Neuron (in vitro differentiated cells): Measurements from ENCODE around the gene ARHGAP4.

ENCODE experiments used
- H2AFZ ChIP-seq: one replicate; pipeline ENCODE4 v1.6.1; 2013; ENCODE audit warnings: low read depth, mild to moderate bottlenecking, inconsistent platforms, low read length, moderate library complexity
- H3K27me3 ChIP-seq: one replicate; pipeline ENCODE4 v1.6.1; 2013; ENCODE audit warnings: low read length; ENCODE audit not compliant: insufficient read depth
- H3K36me3 ChIP-seq: one replicate; pipeline ENCODE4 v1.6.1; 2013; ENCODE audit warnings: low read length; ENCODE audit not compliant: insufficient read depth
- H3K4me1 ChIP-seq: one replicate; pipeline ENCODE4 v1.6.1; 2013; ENCODE audit warnings: low read length; ENCODE audit not compliant: insufficient read depth
- H3K4me3 ChIP-seq: 2 replicates; pipeline ENCODE4 v1.5.1; 2013; ENCODE audit warnings: mild to moderate bottlenecking, low read length, moderate library complexity
- H3K9me3 ChIP-seq: one replicate; pipeline ENCODE4 v1.6.1; 2013; ENCODE audit warnings: low read length

ARHGAP4 gene

DNA sequence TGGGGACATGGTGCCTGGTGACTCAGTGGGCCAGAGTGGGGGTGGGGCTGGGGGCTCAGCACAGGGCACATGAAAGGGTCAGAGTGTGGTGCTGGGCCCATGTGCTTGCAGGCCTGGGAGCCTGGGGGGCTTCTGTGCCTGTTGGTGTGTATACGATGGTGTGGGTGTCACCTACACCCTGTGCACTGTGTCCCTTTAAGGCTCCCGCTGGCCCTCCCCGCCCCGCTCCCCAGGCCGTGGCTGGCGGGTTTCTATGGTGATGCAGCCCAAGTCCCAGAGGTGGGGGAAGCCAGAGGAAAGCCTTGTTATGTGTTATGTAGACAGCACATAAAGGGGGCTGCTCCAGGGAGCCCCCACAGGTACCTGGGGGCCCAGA lies 45.6 kb downstream of the ARHGAP4 start:
- H3K9me3 ChIP-seq = no peaks in the 10 kb centered on the region
- no peak overlapping the region for H2AFZ ChIP-seq
- no peak overlapping the region for H3K4me3 ChIP-seq
- H3K27me3 ChIP-seq = peaks cover 5% of the 10 kb centered on the region
- no peaks in the 10 kb centered on the region for H3K36me3 ChIP-seq
- H3K4me1 ChIP-seq = peaks cover 74% of the 10 kb centered on the region

DNA sequence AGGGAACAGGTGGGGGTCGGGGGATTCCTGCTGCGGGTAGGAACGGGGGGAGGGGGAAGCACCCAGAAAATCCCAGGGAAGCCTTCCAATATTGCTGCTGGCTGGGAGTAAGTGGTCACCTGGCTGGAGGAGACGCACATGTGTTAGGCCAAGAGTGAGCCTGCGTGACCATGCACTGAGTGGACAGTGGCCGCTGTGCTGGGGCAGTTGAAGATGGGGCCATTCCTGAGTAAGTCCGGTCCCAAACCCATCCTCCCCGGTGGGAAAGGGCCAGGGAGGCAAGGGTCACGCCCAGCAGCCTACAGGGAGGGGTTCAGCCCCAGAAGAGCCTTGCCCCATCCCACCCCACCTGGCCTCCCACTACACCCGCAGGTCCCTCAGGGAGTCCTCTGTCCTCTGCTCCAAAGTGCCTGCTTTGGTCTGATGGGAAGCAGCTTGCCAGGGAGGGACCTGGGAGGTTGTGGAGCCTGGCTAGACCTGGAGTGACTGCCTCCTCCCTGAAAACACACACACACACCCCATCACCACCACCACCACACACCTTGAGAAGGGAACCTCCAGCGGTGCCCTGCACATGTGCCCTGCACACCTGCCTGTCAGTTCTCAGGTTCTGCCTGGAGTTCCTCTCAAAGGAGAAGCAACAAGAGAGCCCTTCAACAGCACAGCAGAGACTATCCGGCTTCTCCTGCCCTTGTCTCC lies 46.2 kb downstream of the ARHGAP4 start:
- Histone ChIP-seq H3K4me3 (peak overlapping the region; percentile 8), H3K4me1 (peaks cover 70% of the 10 kb centered on the region), H3K27me3 (peaks cover 2% of the 10 kb centered on the region), H2AFZ (no peak overlapping the region), H3K9me3 (no peaks in the 10 kb centered on the region), H3K36me3 (no peaks in the 10 kb centered on the region)

DNA sequence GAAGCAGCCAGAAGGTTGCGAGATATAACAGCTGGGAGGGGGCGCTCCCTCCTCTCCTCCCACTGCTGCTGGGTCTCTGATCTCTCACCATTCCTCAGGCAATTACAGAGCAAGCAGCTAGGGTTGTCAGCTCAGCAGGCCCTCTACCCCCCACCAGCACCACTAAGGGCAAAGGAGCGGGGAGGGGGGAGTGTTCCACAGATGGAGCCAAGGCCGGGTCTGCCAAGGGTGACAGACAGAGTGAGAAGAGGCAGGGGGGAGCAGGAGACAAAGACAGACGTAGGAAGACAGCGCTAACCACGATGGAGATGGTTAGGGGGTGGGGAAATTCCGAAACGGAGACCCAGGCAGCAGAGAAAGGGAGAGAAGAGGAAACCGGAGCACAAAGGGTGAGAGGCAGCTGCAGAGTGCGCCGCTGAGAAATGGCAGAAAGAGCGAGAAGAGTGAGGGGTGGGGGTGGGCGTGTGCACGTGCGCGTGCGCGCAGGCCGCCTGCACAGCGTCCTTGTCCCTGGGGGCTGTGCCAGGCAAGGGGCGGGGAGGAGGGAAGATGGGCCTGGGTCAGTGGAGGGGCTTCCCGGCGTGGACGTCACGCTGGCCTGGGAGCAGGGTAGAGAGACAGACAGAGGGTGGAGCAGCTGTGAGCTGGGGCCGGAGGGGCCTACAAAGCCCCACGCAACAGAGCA lies 47.0 kb downstream of the ARHGAP4 start:
- H3K9me3 ChIP-seq = no peaks in the 10 kb centered on the region
- peaks cover 70% of the 10 kb centered on the region for H3K4me1 ChIP-seq
- no peak overlapping the region for H2AFZ ChIP-seq
- no peaks in the 10 kb centered on the region for H3K36me3 ChIP-seq
- H3K27me3 ChIP-seq = peaks cover 2% of the 10 kb centered on the region
- peak overlapping the region; percentile 8 for H3K4me3 ChIP-seq

DNA sequence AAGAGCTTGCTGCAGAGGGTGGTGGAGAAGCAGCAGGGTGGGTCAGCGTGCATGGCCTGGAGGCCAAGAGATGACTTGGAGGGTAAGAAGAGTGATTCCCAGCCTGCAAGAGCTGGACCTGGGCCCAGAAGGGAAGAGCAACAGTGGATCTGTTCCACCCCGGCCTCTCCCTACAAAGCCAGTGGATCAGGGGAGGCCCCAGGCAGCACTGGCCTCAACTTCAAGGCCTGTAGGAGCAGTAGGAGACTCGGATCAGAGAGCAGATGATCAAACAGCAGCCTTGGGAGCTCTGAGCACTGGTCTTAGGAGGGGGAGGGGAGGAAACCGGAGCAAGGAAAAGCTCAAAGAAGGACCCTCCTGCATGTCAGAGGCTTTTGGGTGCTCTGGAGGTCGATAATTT lies 47.7 kb downstream of the ARHGAP4 start:
- H3K4me1 ChIP-seq = peaks cover 70% of the 10 kb centered on the region
- H3K4me3 ChIP-seq = no peak overlapping the region
- peaks cover 3% of the 10 kb centered on the region for H3K27me3 ChIP-seq
- H3K36me3 ChIP-seq = no peaks in the 10 kb centered on the region
- H2AFZ ChIP-seq = no peak overlapping the region
- H3K9me3 ChIP-seq = no peaks in the 10 kb centered on the region

DNA sequence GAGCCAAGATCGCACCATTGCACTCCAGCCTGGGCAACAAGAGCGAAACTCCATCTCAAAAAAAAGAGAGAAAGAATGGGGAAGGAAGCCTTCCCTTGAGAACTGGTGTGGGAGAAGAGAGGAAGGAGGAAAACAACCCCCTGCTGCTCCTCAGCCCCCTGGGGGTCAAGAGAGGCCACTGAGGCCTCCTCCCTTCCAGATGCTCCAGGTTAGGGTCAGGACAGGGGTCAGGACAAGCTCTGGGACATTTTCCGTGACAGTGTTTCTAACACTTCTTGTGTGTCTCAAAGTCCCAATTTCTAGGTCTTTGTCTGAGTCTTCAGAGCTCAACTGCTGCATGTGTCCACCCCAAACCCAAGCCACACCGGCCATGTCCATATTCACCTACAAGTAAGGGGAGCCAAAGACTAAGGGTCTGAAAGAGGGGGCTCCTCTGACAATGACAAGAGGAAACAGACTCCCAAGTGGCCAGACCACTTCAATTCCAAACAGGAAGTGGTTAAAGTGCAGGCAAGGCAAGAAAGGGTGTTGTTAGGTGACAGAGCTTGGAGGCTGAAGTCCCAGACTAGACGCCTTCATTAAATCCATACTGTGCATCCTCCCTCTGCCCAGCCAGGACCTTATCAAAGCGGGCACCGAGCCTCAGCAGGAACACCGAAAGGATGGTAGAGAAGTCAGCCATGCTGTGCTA lies 48.3 kb downstream of the ARHGAP4 start:
- H2AFZ ChIP-seq = no peak overlapping the region
- H3K4me1 ChIP-seq = peaks cover 70% of the 10 kb centered on the region
- no peak overlapping the region for H3K4me3 ChIP-seq
- no peaks in the 10 kb centered on the region for H3K36me3 ChIP-seq
- peaks cover 3% of the 10 kb centered on the region for H3K27me3 ChIP-seq
- H3K9me3 ChIP-seq = no peaks in the 10 kb centered on the region

GRCh38 chrX:153876112-153876491 lies 50.0 kb downstream of the ARHGAP4 start:
- H3K4me1 ChIP-seq = peaks cover 68% of the 10 kb centered on the region

DNA sequence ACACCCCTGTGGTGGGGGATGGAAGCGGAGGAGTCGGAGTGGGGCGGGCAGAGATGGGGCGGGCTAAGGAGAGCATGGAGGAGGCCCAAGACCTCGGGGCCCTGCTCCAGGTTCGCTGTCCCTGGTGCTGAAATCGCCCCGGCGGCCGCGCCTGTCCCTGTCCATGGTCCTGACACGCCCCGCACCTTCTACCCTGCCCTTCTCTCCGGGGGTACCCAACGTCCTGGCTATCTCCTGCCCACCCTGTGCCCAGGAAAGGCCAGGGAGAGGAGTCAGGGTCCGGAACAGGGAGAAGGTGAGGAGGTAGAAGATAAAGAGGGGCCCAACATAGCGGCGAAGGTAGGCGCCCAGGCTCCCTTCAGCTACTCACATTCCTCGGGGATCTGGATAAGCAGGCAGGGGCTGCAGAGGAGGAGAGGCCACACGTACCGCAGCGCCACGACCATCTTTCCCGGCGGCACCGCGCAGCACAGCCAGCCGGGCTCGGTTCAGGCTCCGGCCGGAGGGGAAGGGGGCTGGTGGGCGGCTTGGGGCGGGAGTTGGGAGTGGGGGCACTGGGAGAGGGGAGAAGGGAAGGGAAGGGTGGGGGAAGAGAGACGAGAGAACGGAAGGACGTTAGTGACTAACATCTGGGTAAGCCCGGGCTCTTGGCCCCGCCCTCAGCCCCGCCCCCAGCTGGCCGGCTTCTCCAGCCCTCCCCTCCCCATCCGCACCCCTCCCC lies 50.5 kb downstream of the ARHGAP4 start:
- Histone ChIP-seq H3K4me3 (peak overlapping the region; percentile 27), H3K36me3 (no peaks in the 10 kb centered on the region), H3K9me3 (no peaks in the 10 kb centered on the region), H2AFZ (no peak overlapping the region), H3K27me3 (peaks cover 6% of the 10 kb centered on the region), H3K4me1 (peaks cover 66% of the 10 kb centered on the region)

More at GRCh38 chrX:153876112-153876491, 50.0 kb downstream of the ARHGAP4 start:
- Histone ChIP-seq H3K27me3 (peaks cover 6% of the 10 kb centered on the region), H2AFZ (no peak overlapping the region), H3K36me3 (no peaks in the 10 kb centered on the region), H3K4me3 (no peak overlapping the region), H3K9me3 (no peaks in the 10 kb centered on the region)

DNA sequence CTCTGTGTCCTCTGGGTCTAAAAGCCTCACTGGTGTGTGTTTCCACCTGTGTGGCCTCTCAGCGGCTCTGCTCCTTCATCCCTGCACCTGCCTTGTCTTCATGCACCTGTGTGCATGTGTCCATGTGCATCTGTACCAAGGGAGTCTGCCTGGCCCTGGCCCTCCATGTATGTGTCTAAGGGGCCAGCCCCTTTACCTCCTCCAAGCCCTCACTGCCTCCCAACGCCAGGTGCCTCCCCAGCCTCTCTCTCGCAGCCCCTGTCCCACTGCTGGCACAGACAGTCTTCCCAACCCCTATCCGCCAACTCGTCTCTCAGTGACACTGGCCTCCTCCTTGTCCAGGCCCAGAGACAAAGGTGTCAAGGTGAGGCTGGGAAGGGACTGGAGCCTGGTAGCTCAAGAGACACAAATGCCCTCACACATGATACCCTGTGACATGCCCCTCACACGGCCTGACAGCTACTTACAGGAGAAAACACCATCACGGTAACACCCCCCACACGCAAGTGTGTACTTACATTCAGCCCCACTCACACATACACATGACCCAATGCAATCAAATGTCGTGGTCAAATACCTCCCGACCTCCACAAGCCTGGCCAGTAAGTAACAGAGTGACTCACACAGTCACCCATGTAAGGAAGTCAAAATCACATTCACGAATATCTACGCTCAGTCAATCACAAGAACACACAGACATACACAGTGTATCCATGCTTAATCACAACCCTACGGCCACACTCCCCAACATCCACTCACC lies 51.5 kb downstream of the ARHGAP4 start:
- Histone ChIP-seq H3K36me3 (no peaks in the 10 kb centered on the region), H3K27me3 (peaks cover 9% of the 10 kb centered on the region), H3K9me3 (no peaks in the 10 kb centered on the region), H3K4me3 (no peak overlapping the region), H2AFZ (no peak overlapping the region), H3K4me1 (peaks cover 57% of the 10 kb centered on the region)

DNA sequence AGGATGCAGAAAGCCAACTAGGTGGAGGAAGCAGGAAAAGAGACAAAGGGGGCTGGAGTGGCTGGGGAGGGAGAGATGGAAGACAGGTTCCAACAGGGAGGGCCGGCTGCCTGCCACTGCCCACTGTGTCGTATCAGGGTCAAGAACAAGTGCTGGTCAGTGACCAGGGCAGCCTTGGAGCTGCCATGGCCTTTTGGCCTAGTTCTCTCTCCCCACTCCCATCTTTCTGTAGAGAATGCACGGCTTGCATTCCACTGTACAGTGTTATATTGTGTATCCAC lies 52.0 kb downstream of the ARHGAP4 start:
- peaks cover 4% of the 10 kb centered on the region for H3K36me3 ChIP-seq
- H3K4me1 ChIP-seq = peaks cover 54% of the 10 kb centered on the region
- H3K4me3 ChIP-seq = no peak overlapping the region
- H3K27me3 ChIP-seq = peaks cover 9% of the 10 kb centered on the region
- H2AFZ ChIP-seq = no peak overlapping the region
- H3K9me3 ChIP-seq = no peaks in the 10 kb centered on the region

- no peak overlapping the region for H2AFZ ChIP-seq
- peaks cover 13% of the 10 kb centered on the region for H3K27me3 ChIP-seq
- no peak overlapping the region for H3K4me3 ChIP-seq
- H3K4me1 ChIP-seq = peaks cover 53% of the 10 kb centered on the region
- H3K9me3 ChIP-seq = no peaks in the 10 kb centered on the region
- peaks cover 4% of the 10 kb centered on the region for H3K36me3 ChIP-seq
These were observed 52.6 kb downstream of the ARHGAP4 start for GRCh38 chrX:153873282-153874084.

- Histone ChIP-seq H3K4me3 (no peak overlapping the region), H3K4me1 (peaks cover 44% of the 10 kb centered on the region), H3K9me3 (no peaks in the 10 kb centered on the region), H2AFZ (no peak overlapping the region), H3K27me3 (peaks cover 14% of the 10 kb centered on the region), H3K36me3 (peaks cover 8% of the 10 kb centered on the region)
These were observed 53.9 kb downstream of the ARHGAP4 start for GRCh38 chrX:153871946-153872878.
